Measurements from ENCODE around the gene DCHS1. TPM values are rescaled to one million over a fixed set of nuclear protein-coding genes. Genes with fewer than 3 reads are reported as not detected.
A peak's percentile ranks its signal among the peaks of the same experiment; 100 is the strongest.
"Not testable (repeated sequence)": the region's sequence is repeated elsewhere in the genome, so short reads cannot be mapped to it uniquely, and the experiment has no call there.

DCHS1 gene
- polyA plus RNA-seq (ENCODE audit: insufficient read length in 4 of 4): 10 to 100 TPM; 33.1 to 39.1 (median 33.5) TPM

DNA sequence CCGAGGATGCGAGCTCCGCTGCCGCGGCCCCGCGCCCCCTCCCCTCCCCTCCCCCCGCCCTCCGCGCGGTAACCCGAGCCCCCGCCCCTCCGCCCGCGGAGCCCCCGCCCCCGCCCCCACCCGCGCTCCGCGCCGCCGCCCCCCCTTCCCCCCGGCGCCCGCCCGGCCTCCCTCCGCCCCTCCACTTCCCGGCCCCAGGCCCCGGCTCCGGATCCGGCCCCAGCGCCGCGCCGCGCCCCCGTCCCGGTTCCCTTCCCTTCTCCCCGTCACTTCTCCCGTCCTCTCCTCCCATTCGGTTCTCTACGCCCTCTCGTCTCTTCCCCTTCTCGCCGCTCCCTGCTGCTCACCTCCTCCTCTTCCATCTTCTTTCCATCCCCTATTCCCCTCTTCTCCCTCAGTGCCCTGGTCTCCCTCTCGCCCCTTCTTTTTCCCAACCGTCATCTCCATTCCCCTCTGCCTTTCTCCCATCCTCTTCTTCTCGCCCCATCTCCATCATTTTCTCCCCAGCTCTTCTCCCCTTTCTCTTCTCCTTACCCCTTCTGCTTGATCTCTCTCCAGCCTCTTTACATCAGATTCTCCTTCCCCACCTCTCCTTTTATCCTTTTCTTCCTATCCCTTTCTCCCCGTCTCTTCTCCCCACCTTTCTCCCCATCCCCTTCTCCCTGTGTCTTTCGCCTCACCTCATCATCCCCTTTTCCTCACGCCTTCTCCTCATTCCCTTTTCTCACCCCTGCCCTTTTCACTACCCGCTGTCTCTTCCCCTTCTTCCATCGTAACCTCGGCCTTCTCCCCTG is at the start of gene DCHS1:
DCHS1 (minus strand) TSS at position 20 of the 794 bp plus-strand sequence. CDS start 14,196 bp downstream, outside the sequence.
- DNase-seq (ENCODE audit: low read depth in 4 of 4, low spot score in 3 of 4): no peak

- DNase-seq (ENCODE audit: low read depth in 4 of 4, low spot score in 3 of 4): no peak
These were observed 47.8 kb upstream of the DCHS1 start for GRCh38 chr11:6703247-6704063.

- DNase-seq (ENCODE audit: low read depth in 4 of 4, low spot score in 3 of 4): not testable (repeated sequence)
These were observed 46.3 kb upstream of the DCHS1 start for GRCh38 chr11:6701955-6702354.

DNA sequence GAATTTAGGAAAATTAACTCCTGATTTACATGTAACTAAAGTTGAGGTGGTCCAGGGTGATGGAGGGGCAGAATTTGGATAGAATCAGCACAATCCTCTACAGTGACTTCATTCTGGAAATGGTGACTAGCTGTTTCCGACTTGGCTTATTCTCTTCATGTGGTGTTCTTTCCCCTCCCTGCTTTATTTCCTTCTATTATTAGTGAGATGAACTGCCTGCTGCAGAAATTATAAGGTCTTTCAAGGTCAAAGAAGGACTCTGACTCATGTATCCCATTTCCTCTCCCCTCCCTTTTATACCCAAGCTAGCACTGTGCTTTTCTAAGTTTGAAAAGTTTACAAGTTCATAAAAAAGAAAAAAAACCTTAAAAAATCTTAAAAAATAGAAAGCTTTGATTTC is 39.8 kb upstream of the DCHS1 start:
- peak in 1 of 4 donors; percentile 3 for DNase-seq (ENCODE audit: low read depth in 4 of 4, low spot score in 3 of 4)

DNA sequence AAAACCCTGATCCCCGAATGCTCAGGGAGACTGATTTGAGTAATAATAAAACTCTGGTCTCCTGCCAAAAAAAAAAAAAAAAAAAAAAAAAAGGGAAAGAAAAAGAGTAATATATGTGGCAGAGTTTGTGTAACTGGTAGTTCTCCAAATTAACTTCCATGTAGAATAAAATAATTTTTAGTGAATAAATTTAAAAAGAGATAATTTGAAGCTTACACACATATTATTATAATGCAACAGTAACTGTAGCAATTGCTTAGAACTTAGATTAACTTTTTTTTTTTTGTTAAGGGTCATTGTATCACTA is 38.6 kb upstream of the DCHS1 start:
- no peak for DNase-seq (ENCODE audit: low read depth in 4 of 4, low spot score in 3 of 4)

- DNase-seq (ENCODE audit: low read depth in 4 of 4, low spot score in 3 of 4): no peak
These were observed 38.0 kb upstream of the DCHS1 start for GRCh38 chr11:6693342-6694228.

GRCh38 chr11:6692128-6692527 is 36.5 kb upstream of the DCHS1 start:
- DNase-seq (ENCODE audit: low read depth in 4 of 4, low spot score in 3 of 4): no peak

DNA sequence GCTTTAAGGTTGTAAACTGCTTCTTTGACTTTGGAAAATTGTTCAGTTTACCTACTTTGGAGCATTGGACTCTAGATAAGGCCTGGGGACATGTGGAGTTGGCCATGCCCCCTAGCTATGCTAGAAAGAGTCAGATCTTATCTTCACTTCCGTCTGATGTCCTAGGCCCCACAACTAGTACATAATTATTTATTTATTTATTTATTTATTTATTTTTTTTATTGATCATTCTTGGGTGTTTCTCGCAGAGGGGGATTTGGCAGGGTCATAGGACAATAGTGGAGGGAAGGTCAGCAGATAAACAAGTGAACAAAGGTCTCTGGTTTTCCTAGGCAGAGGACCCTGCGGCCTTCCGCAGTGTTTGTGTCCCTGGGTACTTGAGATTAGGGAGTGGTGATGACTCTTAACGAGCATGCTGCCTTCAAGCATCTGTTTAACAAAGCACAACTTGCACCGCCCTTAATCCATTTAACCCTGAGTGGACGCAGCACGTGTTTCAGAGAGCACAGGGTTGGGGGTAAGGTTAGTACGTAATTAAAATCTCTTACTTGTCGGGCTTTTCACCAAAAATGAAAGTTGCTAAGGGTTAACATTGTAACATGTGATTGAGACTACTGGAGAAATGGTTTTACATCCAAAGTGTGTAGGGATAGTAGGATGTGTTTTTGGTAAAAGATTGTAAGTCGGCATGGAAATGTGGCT is 35.0 kb upstream of the DCHS1 start:
- DNase-seq (ENCODE audit: low read depth in 4 of 4, low spot score in 3 of 4): not testable (repeated sequence)

DNA sequence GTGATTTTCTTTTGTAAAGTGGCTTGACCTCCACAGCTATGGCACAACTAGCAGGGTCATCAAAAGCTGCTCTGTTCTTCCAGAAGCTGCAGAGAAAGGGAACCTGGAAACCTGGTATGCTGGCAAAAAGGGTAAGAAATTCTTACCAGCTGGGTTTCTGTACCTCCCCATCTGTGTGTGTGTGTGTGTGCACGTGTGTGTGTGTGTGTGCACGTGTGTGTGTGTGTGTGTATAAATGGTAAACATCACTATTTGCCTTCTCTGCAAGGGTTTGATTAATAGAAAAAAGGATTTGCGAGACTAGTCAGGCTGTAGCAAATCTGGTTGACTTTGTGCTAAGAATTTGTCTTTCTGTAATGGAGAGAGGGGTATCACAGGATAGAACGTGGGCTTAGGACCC is 32.3 kb upstream of the DCHS1 start:
- no peak for DNase-seq (ENCODE audit: low read depth in 4 of 4, low spot score in 3 of 4)

DNA sequence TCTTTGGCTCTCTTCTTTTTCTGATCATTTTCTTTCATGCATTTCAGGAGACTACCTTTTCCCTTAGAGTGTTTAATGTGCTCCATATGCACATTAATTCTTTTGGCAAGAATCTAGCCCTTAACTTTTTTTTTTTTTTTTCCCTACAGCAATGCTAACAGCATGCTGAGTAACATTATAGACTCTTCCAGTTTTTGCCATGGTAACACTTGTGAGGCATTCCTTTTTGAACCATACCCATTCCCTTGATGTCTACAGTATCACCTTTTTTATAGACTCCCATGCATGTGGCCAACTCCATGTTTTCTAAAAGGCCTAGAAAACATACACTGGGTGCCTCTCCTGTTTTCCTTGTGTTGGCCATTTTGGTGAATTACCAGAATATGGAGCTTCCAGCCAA is 30.4 kb upstream of the DCHS1 start:
- DNase-seq (ENCODE audit: low read depth in 4 of 4, low spot score in 3 of 4): no peak

- DNase-seq (ENCODE audit: low read depth in 4 of 4, low spot score in 3 of 4): not testable (repeated sequence)
These were observed 28.5 kb upstream of the DCHS1 start for GRCh38 chr11:6684068-6684467.

DNA sequence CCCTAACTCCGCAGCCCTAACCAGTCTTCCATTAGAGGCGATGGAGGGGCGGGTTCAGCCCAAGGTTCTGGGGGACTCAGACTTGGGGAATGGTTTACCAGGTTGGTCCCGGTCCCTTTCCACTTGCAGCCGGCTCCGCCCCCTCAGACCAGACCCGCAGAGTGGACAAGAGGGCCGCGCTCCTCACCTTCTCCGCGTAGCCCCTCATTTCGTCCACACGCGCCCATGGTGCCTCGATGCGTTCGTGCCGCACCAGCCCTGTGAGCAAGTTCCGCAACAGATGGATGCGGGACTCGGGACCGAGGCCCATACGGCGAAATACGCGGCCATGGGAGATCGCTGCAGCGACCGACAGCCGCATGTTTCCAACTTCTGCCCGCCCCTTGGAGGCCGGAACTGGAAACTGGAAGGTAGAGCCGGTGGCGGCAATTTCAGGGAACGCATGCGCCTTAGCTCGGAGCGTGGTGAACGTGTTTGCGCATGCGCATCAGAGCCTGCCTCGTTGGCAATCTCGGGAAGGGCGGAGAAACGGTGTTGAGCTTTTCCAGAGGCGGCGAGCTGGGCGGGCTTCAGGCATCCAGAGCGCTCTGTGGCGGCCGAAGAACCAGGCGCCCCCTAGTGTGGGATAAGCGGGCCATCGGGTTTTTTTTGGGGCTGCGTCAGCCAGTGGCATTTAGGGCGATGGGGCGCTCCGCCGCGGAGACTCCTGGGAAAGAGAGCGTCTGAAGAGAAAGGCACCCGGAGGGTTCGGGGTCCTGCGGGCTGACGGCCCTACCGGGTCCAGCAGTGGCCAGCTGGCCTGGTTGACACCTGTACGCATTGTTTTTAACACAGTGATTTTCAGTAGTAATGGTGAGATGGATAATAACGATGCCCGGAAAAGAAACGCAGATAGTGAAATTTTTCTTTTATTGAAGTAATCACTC is 27.6 kb upstream of the DCHS1 start, which contains the start of gene MRPL17:
MRPL17 (minus strand) TSS at position 405 of the 926 bp plus-strand sequence; CDS start at position 361, 44 bp downstream.
- peak; percentile 98 to 100 (median 99) for DNase-seq (ENCODE audit: low read depth in 4 of 4, low spot score in 3 of 4)

DNA sequence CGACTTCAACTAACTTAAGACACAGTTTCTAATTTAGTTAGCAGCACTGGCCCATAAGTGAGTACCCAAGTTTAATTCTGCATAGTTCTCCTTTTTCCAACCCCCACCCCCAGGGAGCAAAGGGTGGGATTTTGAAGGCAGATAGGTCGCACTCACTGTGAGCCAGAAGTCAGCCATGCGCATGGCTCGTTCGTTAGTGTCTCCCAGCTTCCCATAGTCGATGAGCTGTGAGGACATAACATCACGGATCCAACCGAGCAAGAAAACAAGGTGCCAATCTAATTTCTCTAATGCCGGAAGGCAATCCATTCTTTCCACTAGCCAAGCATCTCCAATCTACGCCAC is 27.0 kb upstream of the DCHS1 start:
- DNase-seq (ENCODE audit: low read depth in 4 of 4, low spot score in 3 of 4): no peak

- DNase-seq (ENCODE audit: low read depth in 4 of 4, low spot score in 3 of 4): no peak
These were observed 26.3 kb upstream of the DCHS1 start for GRCh38 chr11:6681949-6682348.

- DNase-seq (ENCODE audit: low read depth in 4 of 4, low spot score in 3 of 4): no peak
These were observed 25.9 kb upstream of the DCHS1 start for GRCh38 chr11:6681505-6681904.

GRCh38 chr11:6677018-6677417 is 21.4 kb upstream of the DCHS1 start:
- no peak for DNase-seq (ENCODE audit: low read depth in 4 of 4, low spot score in 3 of 4)

DNA sequence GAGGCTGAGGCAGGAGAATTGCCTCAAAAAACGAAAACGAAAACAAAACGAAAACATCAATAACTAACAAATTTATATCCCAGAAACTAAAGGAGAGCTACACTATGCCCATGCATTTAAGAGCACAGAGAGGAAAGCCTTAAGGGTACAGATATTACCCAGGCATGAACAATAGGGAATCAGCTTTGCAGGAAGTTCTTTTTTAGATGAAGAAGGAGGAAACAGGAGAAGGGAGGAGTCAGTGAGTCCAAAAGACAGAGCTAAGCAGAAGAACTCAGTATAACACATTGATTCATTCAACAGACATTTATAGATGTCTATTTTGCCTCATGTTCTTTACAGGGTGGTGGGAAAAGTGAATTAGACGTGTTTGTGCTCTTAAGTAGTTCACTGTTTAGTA is 19.3 kb upstream of the DCHS1 start:
- no peak for DNase-seq (ENCODE audit: low read depth in 4 of 4, low spot score in 3 of 4)

DNA sequence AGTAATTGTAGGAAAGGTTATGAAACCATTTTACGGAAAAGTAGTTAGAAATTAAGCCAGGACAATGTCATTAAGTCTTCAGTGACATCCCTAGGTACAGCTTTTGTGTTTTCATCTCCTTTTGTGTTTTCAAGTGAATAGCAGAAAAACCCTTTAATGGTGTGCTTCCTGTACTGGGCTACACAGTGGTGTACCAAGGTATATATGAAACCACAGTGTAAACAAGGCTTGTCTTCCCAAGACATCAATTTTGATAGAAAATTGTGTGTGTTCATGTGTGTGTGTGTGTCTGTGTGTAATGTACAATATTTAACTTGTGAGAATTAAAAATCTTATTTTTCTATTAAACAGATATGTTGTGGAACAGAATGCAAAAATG is 18.6 kb upstream of the DCHS1 start:
- DNase-seq (ENCODE audit: low read depth in 4 of 4, low spot score in 3 of 4): no peak

DNA sequence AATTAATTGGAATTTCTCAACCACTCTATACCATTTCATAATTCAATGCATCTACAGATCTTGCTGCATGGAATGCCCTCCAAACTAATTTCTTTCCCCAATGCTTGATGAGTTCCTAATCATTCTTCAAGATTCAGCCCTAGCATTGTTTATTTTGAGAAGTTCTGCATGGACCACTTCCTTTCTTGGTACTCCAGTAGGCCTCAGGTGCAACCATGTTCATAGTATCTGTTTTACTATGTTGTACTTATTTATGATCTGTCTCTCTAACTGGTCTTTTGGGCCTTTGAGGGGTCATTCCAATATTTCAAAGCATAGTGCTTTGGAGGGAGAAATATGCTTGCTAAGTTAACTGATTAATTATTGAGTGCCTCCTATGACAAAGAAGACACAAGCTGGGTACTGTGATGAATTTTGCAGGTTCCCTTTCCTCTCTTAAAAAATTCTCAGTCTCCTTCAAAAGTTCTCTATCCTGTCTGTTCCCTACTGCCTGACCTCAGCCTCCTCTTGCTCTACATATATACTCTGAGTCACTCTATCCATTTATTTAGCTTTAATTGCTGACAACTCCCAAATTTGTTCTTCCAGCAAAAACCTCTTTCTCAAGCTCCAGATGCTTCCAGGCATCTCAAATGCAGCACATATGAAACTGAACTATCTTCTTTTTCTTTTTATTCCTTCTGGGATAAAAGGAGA is 18.1 kb upstream of the DCHS1 start:
- DNase-seq (ENCODE audit: low read depth in 4 of 4, low spot score in 3 of 4): no peak
